Esophagus muscularis mucosa (tissue), 3 donors: Measurements from ENCODE around the gene ARHGEF7.

ENCODE experiments used
- POLR2A ChIP-seq: fragments of 450-650 bp; IDR thresholded peaks from one replicate; pipeline ENCODE4 v1.6.1; 2017; ENCODE audit warnings: antibody characterized with exemption, moderate library complexity, mild to moderate bottlenecking, low read depth
- POLR2AphosphoS5 ChIP-seq, 2 donors: sonication (generic); formaldehyde crosslinking; IDR thresholded peaks; one replicate each; pipeline ENCODE4 v1.6.1; 2017; ENCODE audit warnings: antibody characterized with exemption in 2 of 2
- TF ChIP-seq, protein P1 (sequence below), 3 experiments: fragments of 200-600 bp in 2 of 3; fragments of 450-650 bp in 1 of 3; sonication (generic) in 2 of 3; IDR thresholded peaks; one replicate each; pipeline ENCODE4 v1.5.1; 2017 to 2019; ENCODE audit warnings: antibody characterized with exemption in 3 of 3, mild to moderate bottlenecking in 2 of 3, moderate library complexity in 1 of 3

DNA sequence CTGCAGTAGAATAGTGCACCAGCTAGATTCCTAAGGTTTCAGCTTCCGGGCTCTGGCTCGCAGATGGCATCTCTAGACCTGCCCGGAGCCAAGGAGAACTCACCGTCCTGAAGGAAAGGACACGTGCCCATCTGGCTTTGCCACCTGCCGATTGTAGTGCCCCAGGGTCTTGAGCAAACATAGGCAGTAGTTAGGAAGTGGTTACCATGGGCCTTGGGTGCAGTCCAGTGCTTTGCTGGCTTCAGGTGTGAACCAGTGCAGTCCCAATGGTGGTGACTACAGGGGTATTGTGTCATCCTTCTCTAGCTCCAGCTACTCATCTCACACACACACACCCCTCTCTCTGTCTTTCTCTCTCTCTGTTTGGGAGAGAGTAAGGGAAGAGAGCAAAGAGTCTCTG lies 143.9 kb downstream of the ARHGEF7 start:
- TF ChIP-seq, protein P1, sequence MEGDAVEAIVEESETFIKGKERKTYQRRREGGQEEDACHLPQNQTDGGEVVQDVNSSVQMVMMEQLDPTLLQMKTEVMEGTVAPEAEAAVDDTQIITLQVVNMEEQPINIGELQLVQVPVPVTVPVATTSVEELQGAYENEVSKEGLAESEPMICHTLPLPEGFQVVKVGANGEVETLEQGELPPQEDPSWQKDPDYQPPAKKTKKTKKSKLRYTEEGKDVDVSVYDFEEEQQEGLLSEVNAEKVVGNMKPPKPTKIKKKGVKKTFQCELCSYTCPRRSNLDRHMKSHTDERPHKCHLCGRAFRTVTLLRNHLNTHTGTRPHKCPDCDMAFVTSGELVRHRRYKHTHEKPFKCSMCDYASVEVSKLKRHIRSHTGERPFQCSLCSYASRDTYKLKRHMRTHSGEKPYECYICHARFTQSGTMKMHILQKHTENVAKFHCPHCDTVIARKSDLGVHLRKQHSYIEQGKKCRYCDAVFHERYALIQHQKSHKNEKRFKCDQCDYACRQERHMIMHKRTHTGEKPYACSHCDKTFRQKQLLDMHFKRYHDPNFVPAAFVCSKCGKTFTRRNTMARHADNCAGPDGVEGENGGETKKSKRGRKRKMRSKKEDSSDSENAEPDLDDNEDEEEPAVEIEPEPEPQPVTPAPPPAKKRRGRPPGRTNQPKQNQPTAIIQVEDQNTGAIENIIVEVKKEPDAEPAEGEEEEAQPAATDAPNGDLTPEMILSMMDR (IDR thresholded peaks at IDR 0.05), result no peak
- TF ChIP-seq POLR2AphosphoS5 (IDR thresholded peaks at IDR 0.05) (no peak), POLR2A (no peak)
